Measurements from ENCODE around the gene ARFIP1. TPM values are rescaled to one million over a fixed set of nuclear protein-coding genes. Genes with fewer than 3 reads are reported as not detected.

Gene ARFIP1
- total and polyA plus RNA-seq, 2 of the 8 experiments (the other 6 are each of a cell fraction or from before 2014, with no cell fraction given): 13.5 to 38.0 TPM

- TF ChIP-seq TBP (IDR thresholded peaks at IDR 0.05; ENCODE audit: low read depth, low read length): no peak
- TF ChIP-seq POLR2AphosphoS5 (IDR thresholded peaks at IDR 0.05; ENCODE audit: low read depth, low read length): no peak
- TF ChIP-seq KDM5A (IDR thresholded peaks at IDR 0.05; ENCODE audit: low read length): no peak
- no peak for TF ChIP-seq ATF2 (IDR thresholded peaks at IDR 0.05; ENCODE audit: low read length)
- no peak for TF ChIP-seq KDM4A (IDR thresholded peaks at IDR 0.05; ENCODE audit: low read depth, low read length, severe bottlenecking)
Observed at GRCh38 chr4:152920768-152921167, 141.0 kb downstream of the ARFIP1 start (continued).
